KBM-7 (cell line): ENCODE measurements around the gene CACNA1H.

Experiments used
- DNase-seq: peaks from one replicate; pipeline ENCODE4 v3.0.0-alpha.2; 2015
- in situ Hi-C: fragments of 300-500 bp; cut with MboI; formaldehyde crosslinking; loops from 2 replicates; pipeline ENCODE4 v1.14.3; 2020; ENCODE audit warnings: low sequenced_read_pairs, low pct_unique_long_range_greater_than_20kb, mixed read lengths

Gene CACNA1H

DNA sequence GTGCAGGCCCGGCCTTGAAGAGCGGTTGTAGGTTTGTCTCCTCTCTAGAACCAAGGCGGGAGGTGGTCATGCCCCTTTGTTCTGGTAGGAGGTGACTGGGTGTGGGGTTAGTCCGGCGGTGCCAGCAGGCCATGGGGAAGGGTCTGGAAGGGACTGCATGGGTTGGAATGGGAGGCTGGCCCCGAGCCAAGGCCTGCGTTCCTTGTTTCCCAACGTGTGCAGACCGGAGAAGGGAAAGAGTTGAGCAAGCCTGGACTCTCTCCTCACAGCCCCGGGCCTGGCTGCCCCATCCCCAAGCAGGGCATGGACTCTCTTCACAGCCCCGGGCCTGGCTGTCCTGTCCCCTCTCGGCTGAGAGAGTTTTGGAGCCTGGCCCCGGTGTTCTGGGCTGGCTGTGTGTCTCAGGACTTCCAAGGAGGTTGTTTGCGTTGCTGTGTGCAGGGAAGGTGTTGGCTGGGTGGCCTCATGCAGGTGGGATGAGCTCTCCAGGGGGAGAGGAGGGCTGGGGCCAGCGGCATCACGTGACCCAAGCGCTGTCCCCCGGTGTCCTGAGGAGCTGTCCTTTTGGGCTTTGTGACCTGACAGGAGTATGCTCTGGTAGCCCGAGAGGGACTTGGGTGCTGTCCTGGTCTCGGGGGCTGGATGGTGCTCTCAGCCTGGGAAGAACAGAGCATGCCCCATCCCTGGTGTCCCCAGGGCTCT lies 2.6 kb downstream of the CACNA1H start:
- DNase-seq, result no peak

DNA sequence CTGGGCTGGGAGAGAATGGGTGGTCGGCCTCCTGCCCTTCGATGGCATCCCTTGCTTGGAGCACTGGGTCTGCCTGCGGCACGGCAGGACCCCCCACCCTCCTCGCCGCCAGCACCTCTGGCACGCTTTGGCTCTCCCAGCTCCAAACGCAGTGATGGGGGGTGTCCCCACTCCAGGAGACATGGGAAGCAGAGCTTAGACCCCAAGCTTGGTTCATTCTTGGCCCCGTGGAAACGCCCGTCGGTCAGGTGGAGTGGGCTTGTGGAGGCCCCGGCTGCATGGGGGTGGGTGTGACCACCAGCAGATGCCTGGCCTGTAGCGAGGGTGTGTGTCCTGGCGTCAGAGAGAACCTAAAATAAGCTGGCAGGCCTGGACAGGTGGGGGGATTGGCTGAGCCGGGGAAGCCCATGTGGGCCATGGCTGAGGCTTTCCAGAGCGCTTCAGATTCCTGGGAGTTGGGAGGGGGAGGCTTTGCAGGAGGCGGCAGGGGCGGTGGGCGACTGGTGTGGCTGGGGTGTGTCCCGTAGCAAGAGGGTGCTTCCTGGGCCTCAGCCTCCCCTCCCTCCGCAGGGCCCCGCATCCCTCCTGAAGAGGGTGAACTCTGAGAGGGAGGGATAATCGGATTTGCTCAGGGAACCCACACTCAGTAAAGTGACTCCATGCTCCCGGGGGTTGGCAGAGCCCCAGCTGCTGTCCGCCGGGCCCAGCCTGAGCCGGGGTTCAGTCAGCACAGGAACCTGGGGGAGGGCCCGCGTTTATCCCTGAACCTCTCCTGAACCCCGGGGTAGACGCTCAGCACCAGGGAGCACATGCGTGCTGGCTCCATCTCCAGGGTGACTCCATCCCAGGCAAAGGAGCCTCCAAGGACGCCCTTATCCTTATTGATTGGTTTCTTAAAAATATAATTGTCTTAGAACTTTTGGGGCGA lies 3.4 kb downstream of the CACNA1H start:
- in situ Hi-C loops, result no loop called here
- no peak for DNase-seq

More for the DNA sequence above, 2.6 kb downstream of the CACNA1H start:
- in situ Hi-C loops, result no loop called here

DNA sequence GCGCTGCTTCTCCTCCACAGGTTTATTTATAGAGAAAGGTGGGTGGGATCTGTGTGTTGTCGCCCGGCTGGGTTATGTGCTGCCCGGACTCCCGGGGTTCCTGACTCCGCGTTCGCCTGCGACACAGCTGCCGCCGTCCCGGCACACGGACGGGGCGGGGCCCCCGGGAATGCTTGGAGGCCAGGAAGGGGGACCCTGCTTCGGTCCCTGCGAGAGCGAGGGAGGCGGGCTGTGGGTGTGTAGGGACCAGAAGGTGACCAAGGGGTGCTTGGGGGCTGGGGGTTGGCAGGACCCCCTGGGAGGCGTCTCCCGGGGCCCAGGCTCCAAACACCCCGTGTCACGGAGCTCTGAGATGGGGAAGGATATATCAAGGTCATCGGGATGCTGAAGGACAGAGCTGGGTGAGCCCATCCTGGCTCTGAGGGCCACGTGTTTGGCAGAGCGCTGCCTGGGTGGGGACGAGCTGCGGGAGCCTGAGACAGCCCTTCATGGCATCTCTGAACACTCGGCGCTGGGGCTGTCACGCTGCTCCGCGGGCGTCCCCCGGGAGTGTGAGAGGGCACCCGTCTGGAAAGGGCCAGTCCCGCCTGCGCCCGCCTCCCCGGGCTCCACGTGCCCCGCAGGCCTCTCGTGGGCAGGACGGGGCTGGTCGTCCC lies 4.2 kb downstream of the CACNA1H start:
- DNase-seq, result no peak
- in situ Hi-C loops, result no loop called here

DNA sequence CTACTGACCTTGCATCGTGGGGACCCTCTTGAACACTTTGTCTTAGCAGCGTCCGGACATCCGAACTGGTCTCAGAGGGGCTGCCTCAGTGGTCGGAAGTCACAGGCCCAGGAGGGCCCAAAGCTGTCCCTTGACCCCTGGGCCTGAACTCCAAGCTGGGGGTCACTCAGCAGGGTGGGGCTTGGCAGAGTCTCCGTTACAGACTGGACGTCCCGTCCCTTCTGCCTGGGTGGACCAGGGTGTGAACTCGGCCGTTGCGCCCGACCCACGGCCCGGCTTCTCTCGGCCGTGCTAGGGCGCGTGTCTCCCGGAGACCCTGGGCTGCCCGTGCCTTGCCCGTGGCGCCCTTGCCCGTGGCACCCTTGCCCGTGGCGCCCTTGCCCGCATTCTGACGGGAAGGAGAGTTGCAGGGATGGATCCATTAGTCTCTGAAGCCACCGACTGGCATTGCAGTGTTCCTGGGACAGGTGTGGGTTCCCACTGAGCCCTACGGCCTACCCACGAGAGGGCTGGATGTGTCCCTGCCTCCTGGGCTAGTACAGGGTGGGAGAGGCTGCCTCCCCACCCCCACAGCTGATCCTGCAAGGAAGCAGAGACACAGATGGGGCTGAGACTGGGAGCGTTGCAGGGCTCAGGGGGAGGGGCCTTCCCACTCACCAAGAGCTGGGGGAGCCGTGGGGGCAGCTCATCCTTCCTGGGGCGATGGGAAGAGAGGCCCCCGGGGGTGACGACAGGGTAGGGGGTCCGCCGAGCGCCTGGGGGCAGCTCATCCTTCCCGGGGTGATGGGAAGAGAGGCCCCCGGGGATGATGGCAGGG lies 4.9 kb downstream of the CACNA1H start:
- in situ Hi-C loops, result no loop called here

DNA sequence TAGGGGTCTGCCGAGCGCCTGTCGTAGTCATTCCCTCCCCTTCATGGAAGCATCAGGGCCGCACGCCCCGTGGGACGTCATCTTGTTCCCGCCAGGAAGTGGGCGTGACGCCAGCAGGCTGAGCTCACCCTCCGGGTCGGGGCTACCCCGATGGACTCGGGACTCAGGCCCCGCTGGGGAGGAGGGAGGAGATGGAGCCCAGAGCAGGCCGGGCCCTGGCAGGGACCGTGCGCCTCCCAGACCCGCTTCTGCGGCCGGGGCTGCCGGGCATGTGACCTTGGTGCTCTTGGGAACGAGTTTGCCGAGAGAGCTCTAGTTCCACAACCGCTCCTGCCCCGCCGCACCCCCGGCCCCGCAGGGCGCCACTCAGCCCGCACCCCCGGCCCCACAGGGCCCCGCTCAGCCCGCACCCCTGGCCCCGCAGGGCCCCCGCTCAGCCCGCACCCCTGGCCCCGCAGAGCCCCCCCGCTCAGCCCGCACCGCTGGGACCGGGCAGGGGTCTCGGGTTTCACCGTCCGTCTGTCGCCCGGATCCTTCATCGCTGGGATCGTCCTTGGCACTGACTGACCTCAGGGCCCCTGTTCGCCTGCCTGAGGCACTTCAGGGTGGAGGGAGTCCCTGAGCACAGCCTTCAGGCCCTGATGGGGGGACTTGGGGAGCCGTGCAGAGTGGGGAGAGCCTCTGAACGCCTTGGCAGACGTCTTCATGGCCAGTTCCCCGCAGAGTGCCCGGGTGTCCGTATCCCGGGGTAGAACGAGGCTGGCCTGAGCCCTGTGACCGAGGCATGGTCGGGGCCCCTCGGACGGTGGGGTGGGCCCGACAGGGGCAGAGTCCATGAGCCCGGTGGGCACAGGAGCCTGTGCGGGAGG lies 5.8 kb downstream of the CACNA1H start:
- DNase-seq, result no peak
- in situ Hi-C loops, result no loop called here

More for the DNA sequence above, 4.9 kb downstream of the CACNA1H start:
- DNase-seq, result no peak

DNA sequence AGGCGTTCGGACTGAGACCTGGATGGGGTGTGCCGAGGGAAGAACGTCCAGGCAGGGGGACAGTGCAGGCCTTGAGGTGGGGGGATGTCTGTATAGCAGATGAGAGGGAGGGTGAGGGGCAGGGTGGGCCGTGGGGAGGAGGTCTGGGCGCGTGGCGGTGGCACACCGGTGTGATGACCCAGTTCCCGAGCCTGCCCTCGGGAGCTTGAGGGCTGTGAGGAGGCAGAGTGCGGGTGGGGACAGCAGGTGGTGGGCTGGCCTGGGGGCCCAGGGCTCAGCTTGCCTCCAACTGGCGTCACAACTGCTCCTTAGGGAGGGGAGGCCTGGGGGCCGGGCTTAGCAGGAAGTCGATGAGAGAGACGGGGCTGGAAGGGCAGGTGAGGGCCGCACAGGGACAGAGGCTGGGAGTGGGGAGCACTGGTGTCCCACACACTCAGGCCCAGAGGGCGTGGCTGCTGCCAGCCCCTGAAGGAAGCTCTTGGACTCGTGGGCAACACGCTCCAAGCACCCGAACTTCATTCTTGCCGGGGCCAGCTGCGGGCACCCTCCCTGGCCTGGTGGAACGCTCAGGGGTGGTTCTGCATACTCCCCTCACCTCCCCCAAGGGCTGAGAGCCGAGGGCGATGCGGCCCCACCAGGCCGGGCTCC lies 6.5 kb downstream of the CACNA1H start:
- DNase-seq, result no peak
- in situ Hi-C loops, result no loop called here

DNA sequence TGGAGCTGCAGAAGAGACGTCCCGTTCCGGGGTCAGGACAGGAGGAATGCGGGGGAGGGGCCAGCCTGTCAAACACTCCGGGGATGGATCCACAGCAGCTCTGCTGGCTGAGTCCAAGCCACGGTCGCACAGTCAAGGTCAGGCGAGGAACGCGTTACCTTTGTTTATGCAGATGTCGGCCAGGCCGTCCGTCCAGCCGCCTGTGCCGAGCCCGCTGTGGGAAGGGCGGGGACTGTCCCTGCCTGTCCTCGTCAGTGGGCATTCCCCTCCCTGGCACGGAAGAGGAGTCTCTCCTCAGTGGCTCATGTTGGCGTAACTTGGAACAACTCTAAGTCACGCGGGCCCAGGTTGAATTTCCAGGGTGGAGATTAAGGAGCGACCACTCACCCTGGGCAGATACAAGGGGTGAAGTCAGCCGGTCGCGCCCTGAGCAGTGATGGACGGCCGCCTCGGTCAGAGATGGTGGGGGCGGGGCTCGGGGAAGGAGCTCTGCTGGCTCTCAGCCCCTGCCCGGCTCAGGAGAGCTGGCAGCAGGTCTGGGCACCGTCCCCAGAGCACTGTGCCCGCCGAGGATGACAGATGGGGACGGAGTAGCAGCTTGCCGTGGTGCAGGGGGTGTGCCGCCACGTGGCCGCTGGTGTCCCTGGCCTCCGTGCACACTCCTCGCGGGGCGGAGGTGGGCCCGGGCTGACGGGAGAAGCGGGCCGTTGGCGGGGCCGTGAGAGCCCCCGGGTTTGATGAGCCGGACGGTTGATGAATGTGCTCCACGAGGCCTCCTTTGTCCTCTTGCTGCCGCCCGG lies 7.3 kb downstream of the CACNA1H start:
- in situ Hi-C loops, result no loop called here
- DNase-seq, result no peak

DNA sequence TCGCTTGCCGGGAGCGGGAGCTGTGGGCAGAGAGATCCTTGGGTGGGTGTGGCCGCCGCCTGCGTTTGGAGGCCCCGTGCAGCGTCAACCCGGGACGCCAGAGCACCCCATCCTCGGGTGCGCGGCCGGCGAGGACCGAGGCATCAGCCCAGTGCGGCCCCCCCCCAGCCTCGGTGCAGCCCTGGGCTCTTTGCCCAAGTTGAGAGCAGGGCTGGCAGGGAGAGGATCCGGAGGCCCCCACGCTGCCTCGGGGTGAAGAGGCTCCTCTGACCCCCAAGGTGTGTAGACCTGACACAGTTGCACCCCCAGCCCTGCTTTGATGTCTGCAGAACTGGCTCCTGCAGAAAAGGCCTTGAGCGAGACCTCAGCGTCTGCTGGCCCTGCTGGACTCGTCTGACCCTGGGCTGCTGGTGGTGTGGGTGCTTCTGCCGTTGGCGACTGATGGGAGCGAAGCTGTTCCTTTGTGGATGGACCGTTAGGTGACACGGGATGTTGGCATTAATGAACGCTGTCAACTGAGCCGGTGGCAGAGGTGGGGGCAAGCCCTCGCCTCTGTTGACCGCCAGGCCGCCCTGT lies 8.0 kb downstream of the CACNA1H start:
- in situ Hi-C loops, result no loop called here

DNA sequence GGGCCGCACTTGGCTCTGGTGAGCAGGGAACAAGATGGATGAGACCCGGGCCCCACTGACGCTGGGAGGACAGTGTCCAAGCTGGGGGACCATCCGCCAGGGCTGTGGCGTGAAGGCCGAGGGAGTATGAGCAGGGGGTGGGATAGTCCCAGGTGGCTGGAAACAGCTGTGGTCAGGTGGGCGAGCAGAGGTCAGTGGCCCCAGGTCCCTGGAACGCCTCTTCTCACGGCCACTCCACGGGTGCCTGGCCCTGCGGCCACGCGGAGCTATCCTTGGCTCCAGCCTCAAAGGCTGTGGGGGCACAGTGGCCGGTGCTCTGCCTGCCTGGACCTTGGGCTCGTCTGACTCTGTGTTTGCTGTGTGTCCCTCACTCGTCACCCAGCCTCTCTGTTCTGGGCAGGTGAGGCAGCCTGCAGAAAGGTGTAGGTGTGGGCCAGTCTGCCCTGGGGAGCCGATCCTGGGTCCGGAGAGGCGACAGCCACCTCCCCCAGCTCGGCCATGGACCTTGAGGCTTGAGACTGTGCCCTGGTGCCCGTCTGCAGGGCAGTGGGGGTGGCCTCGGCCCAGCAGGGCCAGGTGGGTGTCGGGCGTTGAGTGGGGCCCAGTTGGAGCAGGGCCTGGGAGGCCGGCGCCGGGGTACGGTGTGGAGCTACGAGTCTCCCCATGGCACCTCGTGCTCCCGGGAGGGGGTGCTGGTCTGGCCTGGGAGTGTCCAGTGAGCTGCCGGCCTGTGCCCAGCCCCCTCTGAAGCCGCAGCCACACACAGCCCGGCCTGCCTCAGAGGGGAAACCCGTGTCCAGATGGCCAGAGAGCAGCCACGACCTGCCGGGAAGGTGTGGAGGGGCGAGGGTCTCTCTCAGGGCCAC lies 10.0 kb downstream of the CACNA1H start:
- in situ Hi-C loops, result no loop called here
- DNase-seq, result no peak

More for the DNA sequence above, 8.0 kb downstream of the CACNA1H start:
- DNase-seq, result no peak

DNA sequence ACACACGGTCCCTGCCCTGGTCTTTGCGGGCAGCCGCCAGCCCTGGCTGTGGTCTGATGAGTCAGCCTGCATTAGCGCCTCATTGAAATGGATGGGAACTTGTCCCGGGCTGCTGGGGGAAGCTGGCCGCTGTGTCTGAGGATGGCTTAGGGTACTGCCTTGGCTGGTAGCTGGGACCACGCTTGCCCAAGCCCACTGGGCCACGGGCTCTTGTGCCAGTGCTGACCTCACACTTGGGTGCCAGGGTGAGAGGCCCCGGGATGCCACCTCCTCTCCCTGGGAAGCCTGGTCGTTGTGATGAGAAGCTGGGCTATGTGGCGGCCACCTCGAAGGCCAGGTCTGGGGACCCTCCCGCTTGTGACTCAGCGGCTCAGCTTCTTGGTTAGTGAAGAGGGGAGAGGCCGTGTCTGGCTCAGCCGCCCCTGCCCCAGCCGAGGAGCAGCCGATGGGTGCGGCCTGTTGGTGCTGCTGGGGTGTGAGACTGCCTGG lies 10.7 kb downstream of the CACNA1H start:
- peak; percentile 14 for DNase-seq
- in situ Hi-C loops, result no loop called here

DNA sequence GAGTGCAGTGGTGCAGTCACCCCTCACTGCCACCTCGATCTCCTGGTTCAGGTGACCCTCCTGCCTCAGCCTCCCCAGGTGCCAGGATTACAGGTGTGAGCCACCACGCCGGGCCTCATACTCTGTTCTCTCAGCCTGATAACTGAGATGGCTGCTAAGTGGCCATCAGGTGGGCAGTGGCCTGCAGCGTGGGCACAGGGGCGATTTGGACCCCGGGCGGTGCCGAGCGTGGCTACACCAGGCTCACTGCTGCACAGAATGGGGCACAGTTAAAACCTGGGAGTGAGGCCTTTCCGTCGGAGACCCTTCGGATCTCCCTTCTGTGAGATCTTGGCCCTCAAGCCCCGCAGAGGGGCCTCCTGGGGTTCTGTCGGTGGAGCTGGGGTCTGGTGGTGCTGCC lies 11.5 kb downstream of the CACNA1H start:
- in situ Hi-C loops, result no loop called here
- DNase-seq, result no peak

DNA sequence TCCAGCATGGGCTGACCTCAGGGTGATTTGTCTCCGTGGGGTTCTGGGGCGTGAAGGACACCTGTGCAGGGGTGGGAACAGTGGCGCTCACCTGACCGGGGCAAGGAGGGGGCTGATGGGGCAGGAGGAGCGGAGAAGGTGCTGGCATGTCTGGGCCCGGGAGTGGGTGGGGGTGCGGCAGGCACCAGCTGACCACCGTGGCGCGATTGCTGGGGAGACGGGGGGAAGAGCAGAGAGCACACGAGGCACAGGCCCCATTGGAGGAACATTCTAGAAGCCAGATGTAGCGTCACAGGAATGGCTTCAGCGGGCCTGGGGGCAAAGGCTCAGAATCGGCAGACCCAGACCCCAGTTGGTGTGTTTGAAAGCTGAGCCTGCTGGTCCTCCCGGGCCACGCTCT lies 12.1 kb downstream of the CACNA1H start:
- DNase-seq, result no peak
- in situ Hi-C loops, result no loop called here

DNA sequence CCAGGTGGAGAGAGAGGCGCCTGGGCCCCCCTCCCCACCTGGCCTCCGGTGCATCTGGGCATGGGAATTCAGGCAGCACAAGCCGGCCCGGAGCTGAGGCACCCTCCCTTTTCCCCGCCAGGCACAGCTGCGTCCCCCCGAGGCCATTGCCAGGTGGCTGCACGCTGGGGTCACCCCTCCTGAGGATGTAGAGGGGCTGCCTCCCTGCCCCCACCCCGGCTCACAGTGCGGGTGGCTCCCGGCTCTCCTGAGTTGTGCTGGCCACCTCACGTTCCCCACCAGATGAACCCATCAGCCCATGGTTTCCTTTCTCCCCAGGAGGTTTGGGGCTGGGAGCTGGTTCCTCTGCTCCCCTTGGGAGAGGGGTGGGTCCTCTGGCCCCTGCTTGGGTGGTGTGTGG lies 12.6 kb downstream of the CACNA1H start:
- in situ Hi-C loops, result no loop called here
- DNase-seq, result no peak

DNA sequence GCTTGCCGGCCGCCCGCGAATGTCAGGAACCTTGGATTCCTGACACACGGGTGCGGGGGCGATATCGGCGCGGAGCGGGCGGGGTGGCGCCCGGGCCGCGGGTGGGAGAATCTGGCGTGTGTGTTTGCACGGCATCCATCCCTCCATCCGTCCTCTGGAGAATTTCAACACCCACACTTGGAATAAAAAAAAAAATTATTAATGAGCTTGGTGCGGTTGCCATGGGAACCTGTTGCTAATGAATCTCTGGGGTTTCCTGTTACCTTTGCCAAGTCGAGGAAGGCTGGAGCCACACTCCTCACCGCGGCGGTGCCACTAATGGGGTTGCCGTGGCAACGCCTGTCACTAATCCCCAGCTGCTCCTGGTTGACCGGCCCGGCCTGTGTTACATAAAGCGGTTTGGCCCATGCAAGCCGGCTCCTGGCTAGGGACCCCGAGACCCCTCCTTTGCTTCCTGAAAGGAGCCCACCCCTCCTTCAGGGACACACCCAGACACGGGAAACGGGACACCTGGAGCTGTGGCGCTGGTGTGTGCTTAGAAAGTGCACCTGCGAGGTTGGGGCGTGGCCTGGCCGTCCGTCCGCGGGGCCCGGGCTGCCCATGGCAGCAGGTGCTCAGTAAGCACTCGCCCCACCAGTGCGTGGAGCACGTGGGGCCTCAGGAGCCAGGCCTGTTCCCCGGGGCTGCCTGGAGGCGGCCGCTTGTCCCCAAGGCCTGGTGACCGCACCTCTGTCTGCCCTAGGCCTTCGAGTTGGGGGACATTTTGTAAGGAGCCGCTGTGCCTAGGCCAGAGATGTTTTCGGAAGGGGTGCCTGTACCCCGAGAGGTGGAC lies 14.6 kb downstream of the CACNA1H start:
- DNase-seq, result no peak
- in situ Hi-C loops, result no loop called here

DNA sequence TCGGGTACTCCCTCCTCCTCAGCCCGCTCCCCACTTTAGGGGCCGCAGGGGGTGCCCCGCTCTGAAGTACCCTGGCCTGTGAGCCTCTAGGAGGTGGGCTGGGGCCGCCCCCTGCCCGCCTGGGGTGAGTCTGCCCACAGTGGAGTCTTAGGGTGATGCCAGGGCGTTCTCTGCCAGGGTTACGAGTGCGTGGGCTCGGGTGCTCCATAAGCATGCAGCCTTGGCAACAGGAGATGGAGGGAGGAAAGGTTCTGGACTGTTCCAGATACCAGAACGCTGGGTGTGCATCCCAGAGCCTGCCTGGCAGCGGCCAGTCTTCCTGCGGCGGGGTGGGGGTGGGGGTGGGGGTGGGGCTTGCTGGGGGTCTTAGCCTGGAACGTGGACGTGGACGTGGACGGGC lies 15.9 kb downstream of the CACNA1H start:
- no peak for DNase-seq
- in situ Hi-C loops, result no loop called here
